Fibroblast of lung (primary cell): ENCODE results near the gene PARVG. TPM values are rescaled to one million over a fixed set of nuclear protein-coding genes. Genes with fewer than 3 reads are reported as not detected.

Experiments
- DNase-seq, 2 donors: peaks; one replicate each; pipeline versions ENCODE4 v3.0.0 to v3.0.0-alpha.2; 2010; ENCODE audit warnings: low read depth in 2 of 2
- H2AFZ ChIP-seq: 2 replicates; pipeline ENCODE4 v1.5.1; 2012; ENCODE audit warnings: low read length, control low read depth, inconsistent platforms
- H3K27ac ChIP-seq: 2 replicates; pipeline ENCODE4 v1.5.1; 2011; ENCODE audit warnings: low read length, control low read depth; ENCODE audit not compliant: insufficient read depth
- H3K27me3 ChIP-seq: 2 replicates; pipeline ENCODE4 v1.5.1; 2011; ENCODE audit warnings: mild to moderate bottlenecking, low read length; ENCODE audit not compliant: control insufficient read depth, insufficient read depth
- H3K36me3 ChIP-seq: 2 replicates; pipeline ENCODE4 v1.5.1; 2011; ENCODE audit warnings: low read length; ENCODE audit not compliant: control insufficient read depth, insufficient read depth
- H3K4me1 ChIP-seq: 2 replicates; pipeline ENCODE4 v1.5.1; 2011; ENCODE audit warnings: low read length; ENCODE audit not compliant: control insufficient read depth, insufficient read depth; ENCODE audit errors: extremely low read depth
- H3K4me2 ChIP-seq: 2 replicates; pipeline ENCODE4 v1.5.1; 2011; ENCODE audit warnings: low read length, control low read depth; ENCODE audit not compliant: insufficient read depth; ENCODE audit errors: extremely low read depth
- H3K4me3 ChIP-seq, 4 experiments: fragments of 200-600 bp in 1 of 4; sonication (generic) in 1 of 4; replicated peaks in 1 of 4; 2 replicates each; pipeline ENCODE4 v1.5.1; 2011 to 2016; ENCODE audit warnings: low read length in 4 of 4, low read depth in 3 of 4, mild to moderate bottlenecking in 3 of 4, control low read depth in 2 of 4, inconsistent platforms in 1 of 4, mixed read lengths in 1 of 4; ENCODE audit not compliant: insufficient read depth in 1 of 4; ENCODE audit errors: control extremely low read depth in 1 of 4
- H3K79me2 ChIP-seq: 2 replicates; pipeline ENCODE4 v1.5.1; 2012; ENCODE audit warnings: mild to moderate bottlenecking, low read length, inconsistent platforms; ENCODE audit not compliant: control insufficient read depth, insufficient read depth
- H3K9ac ChIP-seq: 2 replicates; pipeline ENCODE4 v1.5.1; 2011; ENCODE audit warnings: mild to moderate bottlenecking, low read length, control low read depth; ENCODE audit not compliant: insufficient read depth
- H3K9me3 ChIP-seq: 2 replicates; pipeline ENCODE4 v1.5.1; 2012; ENCODE audit warnings: low read depth, low read length; ENCODE audit not compliant: control insufficient read depth, insufficient read depth
- H4K20me1 ChIP-seq: 2 replicates; pipeline ENCODE4 v1.5.1; 2011; ENCODE audit warnings: low read length; ENCODE audit not compliant: control insufficient read depth, insufficient read depth; ENCODE audit errors: extremely low read depth
- CTCF ChIP-seq, 2 donors: IDR thresholded peaks in 1 of 2; conservative IDR thresholded peaks in 1 of 2; 1 replicate in 1 of 2; 2 replicates in 1 of 2; pipeline ENCODE4 v1.5.1; 2011 to 2012; ENCODE audit warnings: low read length in 2 of 2, control low read depth in 1 of 2, inconsistent platforms in 1 of 2, low read depth in 1 of 2, mild to moderate bottlenecking in 1 of 2
- EZH2 ChIP-seq: IDR thresholded peaks from 2 replicates; pipeline ENCODE4 v1.5.1; 2012; ENCODE audit warnings: low read length, control low read depth, mild to moderate bottlenecking; ENCODE audit errors: missing control alignments
- polyA minus RNA-seq: library from RNA; depleted of rRNA, polyadenylated mRNA; stranded (reverse); fragments of >200 nt; gene quantifications from 2 replicates; pipeline ENCODE4 v1.2.3, GENCODE V29; 2011; ENCODE audit warnings: low replicate concordance
- polyA plus RNA-seq, 2 donors: library from polyadenylated mRNA; depleted of rRNA in 1 of 2; stranded (reverse) in 1 of 2; unstranded in 1 of 2; fragments of >200 nt; gene quantifications; 2 replicates each; pipeline ENCODE4 v1.2.1, GENCODE V29; 2011 to 2012; ENCODE audit warnings: missing spikeins in 1 of 2
- total RNA-seq: library from RNA; depleted of rRNA; stranded (reverse); fragments of >200 nt; gene quantifications from 2 replicates; pipeline ENCODE4 v1.2.1, GENCODE V29; 2014

The PARVG gene
- total RNA-seq (not detected in 2 replicates), polyA plus RNA-seq (not detected in 2 replicates), polyA minus RNA-seq (not detected in 2 replicates)
- not detected in 2 replicates for polyA plus RNA-seq (2012)

GRCh38 chr22:44180706-44181032, at the start of gene PARVG:
Gene PARVG, plus strand, starts transcription at chr22:44180925. Its CDS starts 2,405 bp downstream, at chr22:44183330.
- no peak within 1 kb of the TSS for H3K9ac ChIP-seq
- no peaks in the 10 kb centered on the region for H3K9me3 ChIP-seq
- DNase-seq, result no peak
- H3K4me3 ChIP-seq, result no peak within 1 kb of the TSS
- no peaks in the 10 kb centered on the region for H3K36me3 ChIP-seq
- no peak within 1 kb of the TSS for H3K27ac ChIP-seq
- H3K27me3 ChIP-seq, result peaks cover 8% of the 10 kb centered on the region
- no peaks in the 10 kb centered on the region for H4K20me1 ChIP-seq
- no peak within 1 kb of the TSS for H3K4me2 ChIP-seq
- H2AFZ ChIP-seq, result no peak within 1 kb of the TSS
- TF ChIP-seq CTCF (conservative IDR thresholded peaks at IDR 0.05 in 1 of 2, IDR thresholded peaks at IDR 0.05 in 1 of 2; ENCODE audit: low read depth in 1 of 2, low read length in 2 of 2), result no peak
- no peak for TF ChIP-seq EZH2
- H3K4me1 ChIP-seq, result no peaks in the 10 kb centered on the region
- no peaks in the 10 kb centered on the region for H3K79me2 ChIP-seq

- Histone ChIP-seq H3K9ac (no peak overlapping the region), H3K9me3 (no peaks in the 10 kb centered on the region), H4K20me1 (no peaks in the 10 kb centered on the region), H2AFZ (no peak overlapping the region), H3K4me3 (no peak overlapping the region), H3K4me2 (no peak overlapping the region), H3K36me3 (no peaks in the 10 kb centered on the region), H3K4me1 (no peaks in the 10 kb centered on the region), H3K27ac (no peak overlapping the region), H3K79me2 (no peaks in the 10 kb centered on the region), H3K27me3 (no peaks in the 10 kb centered on the region)
- no peak for DNase-seq
- TF ChIP-seq CTCF (conservative IDR thresholded peaks at IDR 0.05 in 1 of 2, IDR thresholded peaks at IDR 0.05 in 1 of 2; ENCODE audit: low read depth in 1 of 2, low read length in 2 of 2) (no peak), EZH2 (no peak)
These were observed 49.3 kb upstream of the PARVG start for GRCh38 chr22:44131412-44131811.

GRCh38 chr22:44131989-44132685, 48.6 kb upstream of the PARVG start:
- no peak overlapping the region for H3K9ac ChIP-seq
- H3K4me2 ChIP-seq, result no peak overlapping the region
- no peaks in the 10 kb centered on the region for H3K79me2 ChIP-seq
- TF ChIP-seq EZH2, result no peak
- no peaks in the 10 kb centered on the region for H4K20me1 ChIP-seq
- H2AFZ ChIP-seq, result no peak overlapping the region
- H3K27me3 ChIP-seq, result no peaks in the 10 kb centered on the region
- H3K36me3 ChIP-seq, result no peaks in the 10 kb centered on the region
- H3K27ac ChIP-seq, result no peak overlapping the region
- H3K4me1 ChIP-seq, result no peaks in the 10 kb centered on the region
- no peak for DNase-seq
- H3K9me3 ChIP-seq, result no peaks in the 10 kb centered on the region
- H3K4me3 ChIP-seq, result no peak overlapping the region
